ENCODE data around the gene ATXN1.

The ATXN1 gene

GRCh38 chr6:16760516-16761470, at the start of gene ATXN1:
TSS of gene ATXN1 (minus strand) at chr6:16761460.
- Histone ChIP-seq H3K9me3 (ENCODE audit: control insufficient read depth, low read length) (no peaks in the 10 kb centered on the region), H3K4me1 (ENCODE audit: control insufficient read depth, insufficient read depth, low read length) (peaks cover 9% of the 10 kb centered on the region), H3K4me3 (ENCODE audit: low read length) (peak within 1 kb of the TSS; percentile 75), H3K9ac (ENCODE audit: low read length) (peak within 1 kb of the TSS; percentile 93), H3K27me3 (ENCODE audit: control insufficient read depth, insufficient read depth, low read length) (no peaks in the 10 kb centered on the region), H3K36me3 (ENCODE audit: control insufficient read depth, insufficient read depth, low read length) (no peaks in the 10 kb centered on the region)

DNA sequence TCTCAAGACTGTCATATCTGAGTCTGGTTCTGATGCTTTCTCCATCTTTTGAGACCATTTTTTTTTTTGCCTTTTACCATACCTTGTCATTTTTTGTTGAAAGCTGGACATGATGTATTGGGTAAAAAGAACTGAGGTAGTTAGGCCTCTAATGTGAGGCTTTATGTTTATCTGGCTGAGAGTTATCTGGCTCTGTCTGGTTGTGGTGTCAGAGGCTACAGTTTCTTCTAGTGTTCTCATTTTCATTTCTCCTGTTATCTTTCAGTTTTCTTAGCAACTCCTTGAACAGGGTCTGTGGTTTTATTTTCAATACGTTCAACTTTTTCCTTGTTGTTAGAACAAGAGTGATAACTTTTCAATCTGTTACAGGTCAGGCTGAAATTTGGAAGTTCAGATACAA, 49.2 kb upstream of the ATXN1 start:
- H3K27me3 ChIP-seq (ENCODE audit: control insufficient read depth, insufficient read depth, low read length), result no peaks in the 10 kb centered on the region
- no peak overlapping the region for H3K9ac ChIP-seq (ENCODE audit: low read length)
- no peak overlapping the region for H3K4me3 ChIP-seq (ENCODE audit: low read length)
- no peaks in the 10 kb centered on the region for H3K36me3 ChIP-seq (ENCODE audit: control insufficient read depth, insufficient read depth, low read length)
- H3K4me1 ChIP-seq (ENCODE audit: control insufficient read depth, insufficient read depth, low read length), result no peaks in the 10 kb centered on the region
- no peaks in the 10 kb centered on the region for H3K9me3 ChIP-seq (ENCODE audit: control insufficient read depth, low read length)

DNA sequence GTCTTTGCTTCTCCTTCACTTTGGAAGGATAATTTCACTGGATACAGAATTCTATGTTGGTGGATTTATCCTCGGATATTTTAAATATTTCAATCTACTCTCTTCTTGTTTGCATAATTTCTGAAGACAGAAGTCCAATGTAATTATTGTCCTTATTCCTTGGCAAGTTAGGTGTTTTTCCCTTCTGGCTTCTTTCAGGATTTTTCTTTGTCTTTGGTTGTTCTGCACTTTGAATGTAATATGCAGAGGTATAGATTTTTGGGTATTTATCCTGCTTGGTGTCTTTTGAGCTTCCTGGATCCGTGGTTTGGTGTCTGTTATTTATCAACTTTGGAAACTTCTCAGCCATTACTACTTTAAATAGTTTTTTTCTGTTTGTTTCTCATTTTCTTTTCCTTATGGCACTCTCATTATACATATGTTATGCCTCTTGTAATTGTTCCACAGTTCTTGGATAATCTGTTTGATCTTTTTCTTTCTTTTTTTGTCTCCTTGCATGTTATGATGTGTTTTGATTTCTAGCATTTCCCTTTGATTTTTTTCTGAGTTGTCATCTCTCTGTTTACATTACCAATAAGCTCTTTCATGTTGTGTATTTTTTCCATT, 48.6 kb upstream of the ATXN1 start:
- no peak overlapping the region for H3K9ac ChIP-seq (ENCODE audit: low read length)
- H3K4me1 ChIP-seq (ENCODE audit: control insufficient read depth, insufficient read depth, low read length), result no peaks in the 10 kb centered on the region
- no peak overlapping the region for H3K4me3 ChIP-seq (ENCODE audit: low read length)
- H3K36me3 ChIP-seq (ENCODE audit: control insufficient read depth, insufficient read depth, low read length), result no peaks in the 10 kb centered on the region
- H3K27me3 ChIP-seq (ENCODE audit: control insufficient read depth, insufficient read depth, low read length), result no peaks in the 10 kb centered on the region
- H3K9me3 ChIP-seq (ENCODE audit: control insufficient read depth, low read length), result no peaks in the 10 kb centered on the region

DNA sequence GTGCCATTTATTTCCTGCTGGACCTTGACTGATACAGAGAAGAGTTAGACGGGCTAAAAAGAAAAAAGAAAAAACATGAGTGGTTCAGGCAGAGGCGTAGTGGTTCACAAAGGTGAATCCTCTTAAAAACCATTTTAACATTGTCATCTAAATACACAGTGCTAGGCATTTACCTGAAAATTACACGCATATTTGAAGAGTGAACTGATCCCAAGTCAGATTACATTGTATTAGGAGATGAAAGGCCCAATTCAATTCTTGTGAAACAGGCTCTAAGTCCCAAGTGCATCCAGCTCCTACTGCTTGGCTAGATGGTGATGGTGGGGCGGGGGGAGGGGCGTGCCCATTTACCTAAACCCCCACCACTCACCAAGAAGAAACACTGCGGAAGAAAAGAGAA, 46.7 kb upstream of the ATXN1 start:
- H3K36me3 ChIP-seq (ENCODE audit: control insufficient read depth, insufficient read depth, low read length), result no peaks in the 10 kb centered on the region
- H3K4me3 ChIP-seq (ENCODE audit: low read length), result no peak overlapping the region
- no peaks in the 10 kb centered on the region for H3K27me3 ChIP-seq (ENCODE audit: control insufficient read depth, insufficient read depth, low read length)

GRCh38 chr6:16806363-16806762, 45.1 kb upstream of the ATXN1 start:
- Histone ChIP-seq H3K27me3 (ENCODE audit: control insufficient read depth, insufficient read depth, low read length) (no peaks in the 10 kb centered on the region), H3K9me3 (ENCODE audit: control insufficient read depth, low read length) (no peaks in the 10 kb centered on the region), H3K4me1 (ENCODE audit: control insufficient read depth, insufficient read depth, low read length) (no peaks in the 10 kb centered on the region), H3K9ac (ENCODE audit: low read length) (no peak overlapping the region), H3K4me3 (ENCODE audit: low read length) (no peak overlapping the region), H3K36me3 (ENCODE audit: control insufficient read depth, insufficient read depth, low read length) (no peaks in the 10 kb centered on the region)

More for the DNA sequence above, 46.7 kb upstream of the ATXN1 start:
- no peaks in the 10 kb centered on the region for H3K4me1 ChIP-seq (ENCODE audit: control insufficient read depth, insufficient read depth, low read length)
- no peaks in the 10 kb centered on the region for H3K9me3 ChIP-seq (ENCODE audit: control insufficient read depth, low read length)
- no peak overlapping the region for H3K9ac ChIP-seq (ENCODE audit: low read length)

DNA sequence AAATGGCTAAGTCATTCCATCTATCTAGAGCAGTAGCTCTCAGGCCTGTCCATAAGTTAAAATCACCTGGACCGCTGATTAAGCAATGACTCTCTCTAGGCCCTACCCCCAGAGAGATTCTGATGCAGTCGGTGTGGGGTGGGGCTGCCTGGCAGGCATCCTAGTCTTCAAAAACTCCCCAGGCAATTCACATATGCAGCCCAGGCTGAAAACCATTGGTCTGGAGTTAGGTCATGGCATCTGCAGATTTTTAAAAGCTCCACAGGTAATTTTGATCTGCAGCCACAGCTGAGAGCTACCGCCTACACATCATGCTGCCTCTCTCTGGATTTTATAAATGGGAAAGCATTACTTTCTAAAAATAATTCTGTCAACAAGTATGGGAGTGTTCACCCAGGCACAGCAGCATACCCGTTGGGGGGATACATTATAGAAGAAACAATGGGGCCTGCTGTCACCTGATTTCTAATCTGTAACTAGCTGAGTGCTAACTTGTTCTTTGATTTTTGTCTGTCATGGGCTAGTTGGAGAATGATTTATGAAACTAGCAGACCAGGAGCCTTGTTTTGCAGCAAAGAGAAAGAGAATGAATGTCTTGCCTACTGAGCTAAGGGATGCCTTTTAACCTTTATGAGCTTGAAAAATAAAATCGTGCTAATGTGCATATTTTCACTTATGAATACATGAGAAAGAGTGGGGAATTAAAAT, 44.1 kb upstream of the ATXN1 start:
- Histone ChIP-seq H3K4me1 (ENCODE audit: control insufficient read depth, insufficient read depth, low read length) (no peaks in the 10 kb centered on the region), H3K4me3 (ENCODE audit: low read length) (no peak overlapping the region), H3K36me3 (ENCODE audit: control insufficient read depth, insufficient read depth, low read length) (no peaks in the 10 kb centered on the region), H3K27me3 (ENCODE audit: control insufficient read depth, insufficient read depth, low read length) (no peaks in the 10 kb centered on the region), H3K9ac (ENCODE audit: low read length) (no peak overlapping the region), H3K9me3 (ENCODE audit: control insufficient read depth, low read length) (no peaks in the 10 kb centered on the region)

DNA sequence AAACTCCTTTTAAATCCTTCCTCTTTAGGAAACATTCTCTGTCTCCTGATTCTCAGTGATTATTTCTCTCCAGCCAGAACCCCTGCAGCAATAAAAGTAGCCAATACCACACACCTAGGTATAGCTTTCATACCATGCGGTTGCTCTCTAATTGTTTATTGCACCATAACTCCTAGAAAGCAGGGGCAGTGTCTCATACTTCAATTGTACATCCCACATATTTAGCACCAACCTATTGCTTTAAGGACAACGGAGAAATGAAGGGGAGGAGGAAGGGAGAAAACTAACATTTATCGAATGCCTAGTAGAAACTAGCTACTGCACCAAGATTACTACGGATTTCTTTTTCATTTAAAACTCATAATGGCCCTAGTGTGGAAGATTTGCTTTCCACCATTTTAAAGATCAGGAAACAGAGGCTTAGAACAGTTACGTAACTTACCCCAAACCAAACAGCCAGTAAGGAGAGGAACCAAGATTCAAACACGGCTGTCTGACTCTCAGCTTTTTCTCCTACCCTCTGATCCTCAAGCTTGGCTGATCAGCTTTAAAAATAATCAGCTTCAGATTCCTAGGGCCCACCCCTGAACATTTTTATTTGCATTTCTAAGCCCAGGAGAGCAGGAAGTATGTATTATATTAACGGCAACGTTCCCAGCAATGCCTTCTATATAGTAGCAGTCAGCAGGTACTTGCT, 43.4 kb upstream of the ATXN1 start:
- H3K9ac ChIP-seq (ENCODE audit: low read length), result no peak overlapping the region

DNA sequence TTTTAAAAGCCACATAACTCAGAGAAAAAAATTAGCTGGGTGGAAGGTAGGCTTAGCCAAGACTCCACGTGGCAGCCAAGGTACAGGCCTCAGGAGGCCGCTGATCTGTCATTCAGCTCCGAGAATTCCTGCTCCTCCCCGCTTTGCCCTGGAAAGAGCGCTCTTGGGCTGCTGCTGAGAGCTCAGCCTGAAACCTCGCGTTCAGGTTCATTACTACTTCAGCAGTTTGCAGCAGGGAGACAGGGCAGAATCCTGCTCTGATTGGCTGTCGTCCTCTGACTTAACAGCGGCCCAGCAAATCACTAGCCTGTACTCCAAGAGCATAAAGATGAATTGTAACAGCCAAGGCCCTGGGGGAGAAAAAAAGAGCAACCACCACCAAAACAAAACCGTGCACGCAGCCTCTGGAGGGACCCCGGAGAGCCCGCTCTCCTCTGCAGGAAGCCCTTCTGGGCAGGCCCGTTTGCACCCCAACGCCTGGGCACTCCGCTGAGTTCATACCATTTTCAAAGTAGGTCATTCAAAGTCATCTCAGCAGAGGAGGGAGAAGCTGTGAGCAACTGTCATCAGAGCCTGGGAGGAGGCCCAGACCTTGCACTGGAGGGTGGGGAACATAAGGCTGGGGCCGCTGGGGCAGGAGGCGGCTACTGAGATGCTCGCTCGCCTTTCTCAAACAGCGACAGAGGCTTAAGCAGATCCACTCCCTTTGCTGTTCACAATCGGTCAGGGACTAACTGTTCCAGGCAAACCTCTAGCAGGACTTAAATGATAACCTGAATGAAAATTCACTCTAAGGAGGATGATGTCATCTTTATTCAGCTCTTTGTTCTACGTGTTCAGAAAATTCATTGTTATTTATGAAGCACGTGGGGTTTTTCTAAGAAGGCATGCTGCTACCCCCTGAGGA, 42.3 kb upstream of the ATXN1 start:
- Histone ChIP-seq H3K4me1 (ENCODE audit: control insufficient read depth, insufficient read depth, low read length) (no peaks in the 10 kb centered on the region), H3K9ac (ENCODE audit: low read length) (no peak overlapping the region), H3K36me3 (ENCODE audit: control insufficient read depth, insufficient read depth, low read length) (no peaks in the 10 kb centered on the region), H3K4me3 (ENCODE audit: low read length) (no peak overlapping the region), H3K27me3 (ENCODE audit: control insufficient read depth, insufficient read depth, low read length) (no peaks in the 10 kb centered on the region), H3K9me3 (ENCODE audit: control insufficient read depth, low read length) (no peaks in the 10 kb centered on the region)

More for the DNA sequence above, 43.4 kb upstream of the ATXN1 start:
- Histone ChIP-seq H3K4me1 (ENCODE audit: control insufficient read depth, insufficient read depth, low read length) (no peaks in the 10 kb centered on the region), H3K4me3 (ENCODE audit: low read length) (no peak overlapping the region), H3K9me3 (ENCODE audit: control insufficient read depth, low read length) (no peaks in the 10 kb centered on the region), H3K27me3 (ENCODE audit: control insufficient read depth, insufficient read depth, low read length) (no peaks in the 10 kb centered on the region), H3K36me3 (ENCODE audit: control insufficient read depth, insufficient read depth, low read length) (no peaks in the 10 kb centered on the region)

DNA sequence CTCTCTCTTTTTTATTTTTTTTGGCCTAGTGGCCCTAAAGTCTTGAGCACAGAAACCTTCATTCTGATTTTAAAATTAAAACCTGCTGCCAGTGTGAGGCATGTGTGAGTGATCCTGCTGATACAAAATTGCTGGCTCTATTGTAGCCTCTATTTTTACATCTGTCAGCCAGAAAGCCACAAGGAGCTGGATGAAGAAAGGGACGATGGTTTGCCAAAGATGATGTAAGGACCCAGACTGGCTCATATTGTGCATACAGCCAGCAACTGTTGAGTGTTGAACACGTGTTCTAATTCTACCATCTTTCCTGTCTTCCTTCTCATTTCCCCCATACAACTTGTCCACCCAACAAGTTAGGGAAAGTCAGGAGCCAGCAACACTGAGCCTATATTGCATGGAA, 40.8 kb upstream of the ATXN1 start:
- H3K4me3 ChIP-seq (ENCODE audit: low read length), result no peak overlapping the region
- H3K27me3 ChIP-seq (ENCODE audit: control insufficient read depth, insufficient read depth, low read length), result no peaks in the 10 kb centered on the region
- H3K9me3 ChIP-seq (ENCODE audit: control insufficient read depth, low read length), result no peaks in the 10 kb centered on the region
- H3K9ac ChIP-seq (ENCODE audit: low read length), result no peak overlapping the region
- no peaks in the 10 kb centered on the region for H3K4me1 ChIP-seq (ENCODE audit: control insufficient read depth, insufficient read depth, low read length)
- no peaks in the 10 kb centered on the region for H3K36me3 ChIP-seq (ENCODE audit: control insufficient read depth, insufficient read depth, low read length)

- Histone ChIP-seq H3K27me3 (ENCODE audit: control insufficient read depth, insufficient read depth, low read length) (no peaks in the 10 kb centered on the region), H3K36me3 (ENCODE audit: control insufficient read depth, insufficient read depth, low read length) (no peaks in the 10 kb centered on the region), H3K9me3 (ENCODE audit: control insufficient read depth, low read length) (no peaks in the 10 kb centered on the region), H3K9ac (ENCODE audit: low read length) (no peak overlapping the region), H3K4me3 (ENCODE audit: low read length) (no peak overlapping the region), H3K4me1 (ENCODE audit: control insufficient read depth, insufficient read depth, low read length) (no peaks in the 10 kb centered on the region)
These were observed 39.7 kb upstream of the ATXN1 start for GRCh38 chr6:16800942-16801341.

GRCh38 chr6:16800341-16800740, 39.1 kb upstream of the ATXN1 start:
- no peaks in the 10 kb centered on the region for H3K4me1 ChIP-seq (ENCODE audit: control insufficient read depth, insufficient read depth, low read length)
- H3K4me3 ChIP-seq (ENCODE audit: low read length), result no peak overlapping the region
- H3K36me3 ChIP-seq (ENCODE audit: control insufficient read depth, insufficient read depth, low read length), result no peaks in the 10 kb centered on the region
- no peaks in the 10 kb centered on the region for H3K9me3 ChIP-seq (ENCODE audit: control insufficient read depth, low read length)
- H3K27me3 ChIP-seq (ENCODE audit: control insufficient read depth, insufficient read depth, low read length), result no peaks in the 10 kb centered on the region
- no peak overlapping the region for H3K9ac ChIP-seq (ENCODE audit: low read length)
